Stimulated activated CD4-positive, alpha-beta T cell treated with anti-CD3 and anti-CD28 coated beads, Interleukin-1b, Interleukin-23, amount 100 ng/mL, for 1 hour (primary cell): ENCODE data around the gene ARID1B.

Source experiments
- DNase-seq, 2 donors: peaks; one replicate each; pipeline ENCODE4 v3.0.0-alpha.2; 2020; ENCODE audit warnings: low read depth in 2 of 2

ARID1B gene

DNA sequence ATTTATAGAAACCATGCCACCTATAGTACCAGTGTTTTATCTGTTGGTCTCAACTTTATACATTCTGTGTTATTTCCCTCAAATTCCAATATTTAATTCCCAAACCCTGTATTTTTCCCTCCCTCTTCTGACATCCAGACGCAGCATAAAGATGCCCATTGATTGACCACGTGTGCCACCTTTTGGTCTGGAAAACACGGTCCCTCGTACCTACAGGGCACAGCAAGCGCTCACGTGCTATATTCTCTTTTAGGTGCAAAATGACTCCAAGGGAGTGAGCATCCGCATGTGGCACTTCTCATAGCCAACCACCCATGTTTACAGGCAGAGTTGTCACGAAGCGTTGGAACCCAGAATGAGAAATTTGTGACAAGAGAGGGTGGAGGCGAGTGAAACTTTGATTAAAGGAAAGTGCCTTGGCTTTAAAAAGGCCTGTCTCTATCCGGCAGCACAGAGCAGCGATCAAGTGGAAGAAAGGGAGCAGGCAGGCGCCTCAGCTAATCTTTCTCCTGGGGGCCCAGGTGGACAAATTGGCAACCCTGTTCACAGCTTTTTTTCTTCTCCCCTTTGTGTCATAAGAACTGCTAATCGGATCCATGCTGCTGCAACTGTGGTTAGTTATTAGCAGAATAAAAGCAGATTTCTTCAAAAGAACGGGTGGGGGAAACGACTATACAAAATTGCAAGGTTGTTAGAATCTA lies 320.2 kb downstream of the ARID1B start:
- no peak for DNase-seq

- DNase-seq = no peak
Observed at GRCh38 chr6:157098999-157099398, 321.8 kb downstream of the ARID1B start.

DNA sequence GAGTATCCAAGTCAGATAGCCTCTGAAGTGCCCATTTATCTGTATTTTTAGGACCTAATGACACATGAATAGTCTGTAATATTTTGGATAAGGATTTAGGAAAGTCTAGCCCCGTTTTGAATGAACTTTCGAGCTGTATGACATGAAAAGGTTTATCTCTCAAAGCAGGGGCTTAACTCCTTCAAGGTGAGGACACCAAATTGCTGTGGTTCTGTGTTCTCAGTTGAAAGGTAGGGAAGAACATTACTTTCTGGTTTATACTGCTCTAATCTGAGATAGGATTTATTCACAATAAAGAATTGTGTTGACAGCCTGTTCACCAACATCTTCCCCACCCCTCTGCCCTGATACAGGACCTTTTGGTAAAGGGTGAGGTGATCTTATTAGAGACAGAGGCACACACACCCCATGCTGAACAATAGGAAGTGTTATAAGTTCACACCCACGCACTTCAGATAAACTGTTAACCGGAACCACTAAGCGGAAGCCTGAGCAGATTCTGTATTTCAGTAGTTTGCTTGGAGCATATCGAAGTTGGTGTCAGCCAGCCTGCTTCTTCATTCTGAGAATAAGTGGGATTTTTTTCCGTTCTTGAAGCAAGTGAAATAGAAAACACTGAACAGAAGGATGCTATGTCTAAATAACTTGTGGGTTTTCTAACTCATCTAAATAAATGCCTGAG lies 322.9 kb downstream of the ARID1B start:
- DNase-seq = peak in 1 of 2 donors; percentile 13

GRCh38 chr6:157101166-157101565 lies 324.0 kb downstream of the ARID1B start:
- DNase-seq = no peak

GRCh38 chr6:157104803-157105202 lies 327.6 kb downstream of the ARID1B start:
- DNase-seq = no peak

- DNase-seq = no peak
Observed at GRCh38 chr6:157106487-157106886, 329.3 kb downstream of the ARID1B start.

GRCh38 chr6:157107571-157107914 lies 330.4 kb downstream of the ARID1B start:
- DNase-seq = no peak

GRCh38 chr6:157107915-157108651 lies 330.9 kb downstream of the ARID1B start:
- DNase-seq = no peak

DNA sequence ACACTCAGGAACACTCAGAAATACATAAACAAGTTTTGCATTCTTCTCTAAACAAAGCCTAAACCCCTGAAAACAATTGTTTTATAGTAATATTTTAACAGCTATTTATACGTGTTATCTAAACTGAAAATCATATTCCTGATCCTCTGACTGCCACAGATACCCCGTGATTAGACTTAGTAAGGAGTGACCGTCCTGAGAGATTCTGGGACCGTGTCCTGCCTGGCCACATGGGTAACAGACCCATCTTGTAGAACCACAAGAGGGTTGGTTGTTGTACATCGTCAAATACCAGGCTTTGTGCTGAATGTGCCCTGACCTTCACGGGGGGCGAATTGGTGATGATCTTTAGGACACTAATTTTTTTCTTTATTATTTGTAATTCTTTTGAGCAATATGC lies 331.7 kb downstream of the ARID1B start:
- DNase-seq = no peak

DNA sequence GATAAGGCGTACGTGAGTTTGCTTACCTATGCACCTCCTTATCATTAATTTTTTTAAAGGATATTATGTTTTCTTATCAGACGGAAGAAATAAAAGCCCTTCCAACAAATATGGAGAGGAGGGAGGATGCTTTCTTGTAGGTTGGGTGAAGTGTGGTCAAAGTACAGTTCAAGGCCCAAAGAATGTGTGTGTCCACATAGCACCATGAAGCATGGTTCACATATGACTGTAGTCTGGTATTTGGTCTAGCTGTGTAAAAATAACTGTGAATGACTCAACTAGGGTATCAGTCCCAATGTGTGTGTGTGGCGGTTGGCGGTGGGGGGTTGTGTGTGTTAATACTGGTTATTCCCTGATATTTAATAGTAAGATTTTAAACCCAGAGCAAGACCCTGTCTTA lies 333.4 kb downstream of the ARID1B start:
- no peak for DNase-seq

DNA sequence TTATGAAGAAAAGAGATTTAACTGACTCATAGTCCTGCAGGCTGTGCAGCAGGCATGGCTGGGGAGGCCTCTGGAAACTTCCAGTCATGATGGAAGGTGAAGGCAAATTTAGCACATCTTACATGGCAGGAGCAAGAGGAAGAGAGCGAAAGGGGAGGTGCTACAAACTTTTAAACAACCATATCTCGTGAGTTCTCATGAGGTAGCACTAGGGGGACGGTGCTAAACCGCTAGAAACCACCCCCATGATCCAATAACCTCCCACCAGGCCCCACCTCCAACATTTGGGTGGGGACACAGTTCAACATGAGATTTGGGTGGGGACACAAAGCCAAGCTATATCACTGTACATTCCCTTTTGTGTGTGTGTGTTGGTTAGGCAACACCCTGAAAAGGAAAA lies 336.2 kb downstream of the ARID1B start:
- no peak for DNase-seq

DNA sequence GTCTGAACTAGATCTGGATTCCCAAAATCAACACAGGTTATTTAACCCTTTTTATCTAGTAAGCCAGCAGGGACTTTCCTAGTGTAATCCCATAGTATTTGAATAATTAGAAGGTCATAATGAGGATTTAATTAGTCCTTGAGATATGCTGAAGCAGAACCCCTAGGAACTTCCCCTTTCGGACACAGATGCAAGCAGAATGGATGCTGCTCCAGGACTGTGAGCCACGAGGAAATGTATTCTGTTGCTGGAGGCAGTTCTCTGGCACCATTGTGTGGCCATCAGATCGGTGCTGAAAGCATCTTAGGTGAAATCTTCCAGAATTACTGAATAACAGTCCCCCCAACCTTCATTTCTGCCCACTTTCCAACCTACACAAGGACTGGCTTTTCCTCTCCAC lies 339.2 kb downstream of the ARID1B start:
- DNase-seq = no peak

- DNase-seq = no peak
Observed at GRCh38 chr6:157117431-157118095, 340.4 kb downstream of the ARID1B start.

GRCh38 chr6:157119502-157120027 lies 342.4 kb downstream of the ARID1B start:
- DNase-seq = no peak

GRCh38 chr6:157120534-157121232 lies 343.5 kb downstream of the ARID1B start:
- DNase-seq = no peak

DNA sequence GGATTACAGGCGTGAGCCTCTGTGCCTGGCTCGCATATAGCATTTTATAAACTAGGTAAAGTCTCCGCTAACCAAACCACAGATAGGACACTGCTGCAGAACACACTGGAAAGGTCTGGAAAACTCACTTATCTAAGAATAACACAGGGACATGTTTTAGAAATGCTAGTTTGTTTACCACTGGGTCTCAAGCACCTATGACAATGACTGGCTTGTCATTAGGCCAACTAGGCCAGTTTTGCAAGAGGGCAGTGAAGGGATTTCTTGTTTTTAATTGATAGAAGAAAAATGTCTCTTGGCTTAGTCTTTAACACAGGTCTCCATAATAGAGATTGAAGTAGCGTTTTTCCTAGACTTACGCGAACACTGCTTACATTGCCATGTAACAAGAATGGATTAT lies 344.7 kb downstream of the ARID1B start:
- DNase-seq = no peak

DNA sequence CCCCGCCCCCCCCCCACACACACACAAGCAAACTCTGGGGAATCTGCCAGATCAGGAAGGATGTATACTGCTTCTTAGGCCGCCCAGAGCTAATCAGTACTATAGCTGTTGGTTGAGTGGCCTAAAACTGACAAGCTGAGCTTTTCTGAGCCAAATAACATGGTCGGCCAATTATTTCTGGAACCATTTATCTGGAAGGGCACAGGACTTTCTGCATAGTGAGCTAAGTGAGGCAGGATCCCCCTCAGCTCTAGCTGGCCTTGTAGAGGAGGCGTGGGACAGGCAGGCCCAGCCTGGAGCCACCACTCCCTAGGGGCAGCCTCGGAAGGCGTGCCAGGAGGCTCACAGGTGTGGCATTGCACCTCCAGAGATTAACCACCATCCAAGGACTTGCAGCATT lies 346.1 kb downstream of the ARID1B start:
- DNase-seq = no peak

DNA sequence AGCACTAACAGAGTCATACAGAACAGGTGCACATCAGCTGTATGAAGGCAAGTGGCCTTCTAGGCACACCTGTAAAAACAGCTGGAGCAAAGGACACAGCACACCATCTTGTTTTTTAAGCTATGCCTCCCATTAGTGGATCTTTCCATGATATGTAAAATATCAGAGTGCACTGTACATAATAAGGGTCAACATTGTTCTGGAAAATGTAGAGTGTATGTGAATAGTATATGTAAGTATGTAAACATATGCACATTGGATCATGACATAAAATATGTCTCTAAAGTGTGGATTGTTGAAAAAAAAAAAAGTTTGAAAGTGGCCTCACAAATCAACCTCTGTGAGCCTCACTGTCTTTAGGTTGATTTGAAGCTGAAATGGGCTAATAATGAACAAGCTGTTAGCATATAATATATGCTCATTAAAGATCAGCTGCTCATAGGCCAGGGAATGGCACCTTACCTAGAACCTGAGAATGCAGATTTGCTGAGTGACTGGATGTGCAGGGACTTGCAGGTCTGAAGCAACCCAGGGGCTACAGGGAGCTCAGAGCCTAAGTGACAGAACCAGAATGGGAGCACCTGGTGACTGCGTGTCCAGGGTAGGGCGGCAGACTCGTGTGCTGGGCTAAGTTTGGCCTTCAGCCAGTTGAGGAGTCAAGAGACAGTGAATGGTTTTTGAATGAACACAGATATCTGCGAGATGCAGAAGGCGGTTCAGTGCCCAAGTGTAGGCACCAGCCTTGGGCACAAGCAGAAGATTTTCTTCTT lies 347.5 kb downstream of the ARID1B start:
- no peak for DNase-seq

DNA sequence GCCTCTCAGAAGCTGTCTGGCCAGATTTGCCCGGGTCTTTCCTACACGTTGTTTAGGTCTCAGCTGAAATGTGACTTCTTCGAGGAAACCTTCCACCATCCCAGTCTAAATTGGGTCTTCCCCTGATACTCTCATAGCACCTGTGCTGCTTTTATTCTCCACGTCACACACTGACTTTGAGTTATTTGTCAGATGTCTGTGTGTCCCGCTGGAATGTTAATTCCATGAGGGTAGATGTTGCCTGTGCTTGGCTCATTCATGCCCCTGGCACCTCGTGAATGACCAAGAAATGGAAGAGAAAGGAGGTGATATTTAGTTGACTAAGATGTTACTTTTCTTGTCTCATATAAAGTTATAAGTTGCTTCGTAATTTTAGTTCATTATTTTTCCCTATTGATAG lies 348.4 kb downstream of the ARID1B start:
- DNase-seq = no peak

DNA sequence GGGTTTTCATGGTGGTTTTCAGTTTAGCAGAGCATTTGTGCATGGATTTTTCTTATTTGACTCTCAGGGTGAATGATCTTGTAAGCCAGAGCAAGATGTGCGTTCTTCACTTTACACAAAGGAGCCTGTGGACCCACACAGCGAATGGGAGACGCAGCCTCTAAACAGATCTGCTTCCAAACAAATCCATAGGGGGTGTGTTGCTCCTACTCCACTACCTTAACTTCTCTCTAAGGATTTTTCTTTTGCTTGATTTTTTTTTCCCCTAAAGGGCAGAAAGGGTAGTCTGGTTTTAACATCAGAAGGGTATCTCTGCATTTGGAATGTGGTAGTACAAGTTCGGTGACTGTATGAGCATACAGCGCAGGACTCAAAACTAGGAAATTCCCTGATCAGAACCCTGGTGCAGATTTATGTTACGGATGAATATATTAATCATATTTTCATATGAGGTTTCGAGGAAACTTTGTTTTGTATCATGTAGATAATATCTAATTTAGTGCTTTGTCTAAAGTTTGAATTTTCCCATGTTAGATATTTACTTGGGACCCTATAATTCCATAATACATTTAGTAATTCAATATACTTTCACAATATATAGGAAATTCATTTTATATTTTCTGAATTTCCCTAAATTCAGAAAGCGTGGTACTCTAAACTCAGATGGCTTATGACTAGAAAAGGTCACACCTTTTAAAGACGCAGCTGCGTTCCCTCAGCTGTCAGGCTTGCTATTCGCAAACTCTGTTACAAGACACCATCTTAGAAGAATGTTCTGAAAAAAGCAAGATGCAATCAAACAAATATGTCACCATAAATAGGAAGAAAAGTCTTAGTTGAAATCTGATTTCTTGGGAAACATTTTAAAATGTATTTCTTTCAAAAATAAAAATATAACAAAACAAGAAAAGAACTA lies 349.3 kb downstream of the ARID1B start:
- no peak for DNase-seq
